ENCODE data around the gene NCAPD2. TPM values are rescaled to one million over a fixed set of nuclear protein-coding genes. Genes with fewer than 3 reads are reported as not detected.
"Not testable (repeated sequence)": the region's sequence is repeated elsewhere in the genome, so short reads cannot be mapped to it uniquely, and the experiment has no call there.

Gene NCAPD2
- total RNA-seq, 2 donors from 2014 or later, result 90.3 to 150 TPM

DNA sequence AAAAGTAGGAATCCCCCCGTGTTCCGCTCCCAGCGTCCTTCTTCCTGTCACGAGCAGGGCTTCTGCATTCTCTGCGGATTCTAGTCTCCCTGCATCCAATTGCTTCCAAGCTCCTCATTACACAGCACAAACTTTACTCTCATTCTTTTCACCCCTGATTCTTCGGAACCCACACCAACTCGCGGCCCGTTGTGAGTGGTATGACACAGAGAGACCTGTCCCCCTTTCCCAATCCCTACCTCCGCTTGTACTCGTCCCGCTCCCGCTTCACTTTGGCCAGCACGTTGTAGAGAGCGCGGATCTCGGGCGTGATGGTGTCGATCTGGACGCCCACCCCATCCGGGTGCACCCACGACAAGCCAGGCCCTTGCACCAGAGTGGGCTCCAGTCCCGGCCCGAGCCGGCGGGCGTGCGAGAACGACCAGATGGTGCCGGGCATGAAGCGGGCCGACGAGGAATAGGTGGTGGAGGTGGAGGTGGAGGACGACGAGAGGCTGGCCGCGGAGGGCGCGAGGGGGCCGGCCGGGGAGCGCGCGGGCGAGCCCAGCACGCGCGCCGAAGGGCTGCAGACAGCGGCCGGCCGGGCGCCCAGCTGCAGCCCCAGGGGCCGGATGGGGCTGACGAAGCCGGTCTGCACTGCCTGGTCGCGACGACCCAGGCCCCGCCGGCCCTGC is 61.3 kb downstream of the NCAPD2 start:
- Mint-ChIP-seq H3K27me3 (ENCODE audit: insufficient read depth) (no peaks in the 10 kb centered on the region), H3K9me3 (no peaks in the 10 kb centered on the region), H3K27ac (peak overlapping the region; percentile 21), H3K4me1 (peaks cover 32% of the 10 kb centered on the region), H3K4me3 (peak overlapping the region; percentile 69), H3K36me3 (ENCODE audit: low read depth) (peaks cover 46% of the 10 kb centered on the region)
- H3K4me3 ChIP-seq (ENCODE audit: low read length), result peak overlapping the region; percentile 86
- H3K36me3 ChIP-seq (ENCODE audit: control insufficient read depth, insufficient read depth, low read length), result peaks cover 52% of the 10 kb centered on the region
- H3K4me1 ChIP-seq (ENCODE audit: control insufficient read depth, insufficient read depth, low read length), result peaks cover 4% of the 10 kb centered on the region
- DNase-seq, result no peak
- TF ChIP-seq, protein P1, sequence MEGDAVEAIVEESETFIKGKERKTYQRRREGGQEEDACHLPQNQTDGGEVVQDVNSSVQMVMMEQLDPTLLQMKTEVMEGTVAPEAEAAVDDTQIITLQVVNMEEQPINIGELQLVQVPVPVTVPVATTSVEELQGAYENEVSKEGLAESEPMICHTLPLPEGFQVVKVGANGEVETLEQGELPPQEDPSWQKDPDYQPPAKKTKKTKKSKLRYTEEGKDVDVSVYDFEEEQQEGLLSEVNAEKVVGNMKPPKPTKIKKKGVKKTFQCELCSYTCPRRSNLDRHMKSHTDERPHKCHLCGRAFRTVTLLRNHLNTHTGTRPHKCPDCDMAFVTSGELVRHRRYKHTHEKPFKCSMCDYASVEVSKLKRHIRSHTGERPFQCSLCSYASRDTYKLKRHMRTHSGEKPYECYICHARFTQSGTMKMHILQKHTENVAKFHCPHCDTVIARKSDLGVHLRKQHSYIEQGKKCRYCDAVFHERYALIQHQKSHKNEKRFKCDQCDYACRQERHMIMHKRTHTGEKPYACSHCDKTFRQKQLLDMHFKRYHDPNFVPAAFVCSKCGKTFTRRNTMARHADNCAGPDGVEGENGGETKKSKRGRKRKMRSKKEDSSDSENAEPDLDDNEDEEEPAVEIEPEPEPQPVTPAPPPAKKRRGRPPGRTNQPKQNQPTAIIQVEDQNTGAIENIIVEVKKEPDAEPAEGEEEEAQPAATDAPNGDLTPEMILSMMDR (conservative IDR thresholded peaks at IDR 0.05), result no peak
- 2 to 3% methylated on average over 19 to 61 of the region's 61 CpGs for WGBS, 2 experiments (ENCODE audit: insufficient coverage in 1 of 2, insufficient read length in 1 of 2)
- H3K27ac ChIP-seq (ENCODE audit: low read depth, low read length), result no peak overlapping the region
- peak overlapping the region; percentile 36 for H3K9ac ChIP-seq (ENCODE audit: extremely low read depth, low read length, poor library complexity, severe bottlenecking)
- no peaks in the 10 kb centered on the region for H3K9me3 ChIP-seq (ENCODE audit: control insufficient read depth, low read length)
- no peaks in the 10 kb centered on the region for H3K27me3 ChIP-seq (ENCODE audit: control insufficient read depth, insufficient read depth, low read length, poor library complexity, severe bottlenecking)

DNA sequence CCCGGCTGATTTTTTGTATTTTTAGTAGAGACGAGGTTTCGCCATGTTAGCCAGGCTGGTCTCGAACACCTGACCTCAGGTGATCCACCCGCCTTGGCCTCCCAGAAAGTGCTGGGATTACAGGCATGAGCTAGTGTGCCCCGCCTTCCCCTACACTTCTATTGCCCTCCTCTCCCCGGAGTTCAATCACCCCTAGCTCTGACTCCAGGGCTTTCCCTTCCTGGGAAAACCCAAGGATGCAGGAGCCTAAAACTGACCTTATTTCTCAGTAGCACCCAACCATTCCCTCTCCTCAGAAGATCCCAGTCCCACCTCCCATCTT is 62.6 kb downstream of the NCAPD2 start:
- H3K4me1 ChIP-seq (ENCODE audit: control insufficient read depth, insufficient read depth, low read length); H3K9ac ChIP-seq (ENCODE audit: extremely low read depth, low read length, poor library complexity, severe bottlenecking); H3K9me3 Mint-ChIP-seq; DNase-seq; H3K9me3 ChIP-seq (ENCODE audit: control insufficient read depth, low read length); H3K27me3 ChIP-seq (ENCODE audit: control insufficient read depth, insufficient read depth, low read length, poor library complexity, severe bottlenecking); H3K4me3 ChIP-seq (ENCODE audit: low read length); H3K27me3 Mint-ChIP-seq (ENCODE audit: insufficient read depth); H3K27ac ChIP-seq (ENCODE audit: low read depth, low read length): not testable (repeated sequence)
- H3K4me1 Mint-ChIP-seq, result peaks cover 32% of the 10 kb centered on the region
- H3K36me3 ChIP-seq (ENCODE audit: control insufficient read depth, insufficient read depth, low read length), result peaks cover 58% of the 10 kb centered on the region
- H3K36me3 Mint-ChIP-seq (ENCODE audit: low read depth), result peaks cover 53% of the 10 kb centered on the region
- H3K27ac Mint-ChIP-seq, result peak overlapping the region; percentile 82
- WGBS, 2 experiments (ENCODE audit: insufficient coverage in 1 of 2, insufficient read length in 1 of 2), result 87 to 95% methylated on average over 7 of the region's 7 CpGs
- H3K4me3 Mint-ChIP-seq, result peak overlapping the region; percentile 69

DNA sequence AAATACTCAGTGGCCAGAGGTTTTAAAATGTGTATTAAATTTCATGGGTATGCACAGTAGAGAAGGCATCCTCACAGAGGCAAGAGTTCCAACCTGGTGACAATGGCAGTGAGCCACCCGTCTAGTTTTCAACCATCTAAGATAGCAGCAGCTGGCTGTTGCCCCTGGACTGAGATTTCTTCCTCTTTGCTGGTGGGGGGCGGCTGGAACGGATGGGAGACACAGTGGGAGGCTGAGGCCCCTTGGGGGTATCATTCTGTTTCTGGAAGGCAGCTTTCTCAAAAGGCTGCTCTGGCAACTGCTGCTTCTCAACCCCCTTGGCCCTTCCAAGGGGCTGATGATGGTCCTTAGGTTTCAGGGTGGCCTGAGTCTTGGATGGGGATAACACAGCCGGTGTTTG is 63.0 kb downstream of the NCAPD2 start:
- H3K27ac Mint-ChIP-seq, result peak overlapping the region; percentile 82
- TF ChIP-seq, protein P1 (conservative IDR thresholded peaks at IDR 0.05), result no peak
- H3K4me1 Mint-ChIP-seq, result peaks cover 31% of the 10 kb centered on the region
- H3K27me3 ChIP-seq (ENCODE audit: control insufficient read depth, insufficient read depth, low read length, poor library complexity, severe bottlenecking), result no peaks in the 10 kb centered on the region
- no peak overlapping the region for H3K9ac ChIP-seq (ENCODE audit: extremely low read depth, low read length, poor library complexity, severe bottlenecking)
- H3K36me3 Mint-ChIP-seq (ENCODE audit: low read depth), result peaks cover 56% of the 10 kb centered on the region
- H3K4me1 ChIP-seq (ENCODE audit: control insufficient read depth, insufficient read depth, low read length), result peaks cover 4% of the 10 kb centered on the region
- no peaks in the 10 kb centered on the region for H3K9me3 Mint-ChIP-seq
- no peak for DNase-seq
- H3K27ac ChIP-seq (ENCODE audit: low read depth, low read length), result no peak overlapping the region
- H3K9me3 ChIP-seq (ENCODE audit: control insufficient read depth, low read length), result no peaks in the 10 kb centered on the region
- H3K27me3 Mint-ChIP-seq (ENCODE audit: insufficient read depth), result no peaks in the 10 kb centered on the region
- no peak overlapping the region for H3K4me3 ChIP-seq (ENCODE audit: low read length)
- peaks cover 59% of the 10 kb centered on the region for H3K36me3 ChIP-seq (ENCODE audit: control insufficient read depth, insufficient read depth, low read length)
- peak overlapping the region; percentile 69 for H3K4me3 Mint-ChIP-seq
- 96 to 100% methylated on average over 1 to 2 of the region's 4 CpGs for WGBS, 2 experiments (ENCODE audit: insufficient coverage in 1 of 2, insufficient read length in 1 of 2)
